T-helper 9 cell (primary cell): ENCODE results near the gene C1S.
A peak's percentile ranks its signal among the peaks of the same experiment; 100 is the strongest.

ENCODE experiments used
- DNase-seq: peaks from one replicate; pipeline ENCODE4 v3.0.0-alpha.2; 2020

The C1S gene

DNA sequence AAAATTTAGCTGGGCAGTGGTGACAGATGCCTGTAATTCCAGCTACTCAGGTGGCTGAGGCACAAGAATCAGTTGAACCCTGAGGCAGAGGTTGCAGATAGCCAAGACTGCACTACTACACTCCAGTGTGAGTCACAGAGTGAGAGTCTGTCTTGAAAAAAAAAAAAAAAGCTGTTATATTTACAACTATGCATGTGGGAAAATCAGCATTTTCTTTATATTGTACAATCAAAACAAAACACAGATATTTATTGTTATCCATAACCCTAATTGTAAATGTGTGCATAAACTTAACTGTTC is 19.3 kb downstream of the C1S start:
- DNase-seq, result no peak

DNA sequence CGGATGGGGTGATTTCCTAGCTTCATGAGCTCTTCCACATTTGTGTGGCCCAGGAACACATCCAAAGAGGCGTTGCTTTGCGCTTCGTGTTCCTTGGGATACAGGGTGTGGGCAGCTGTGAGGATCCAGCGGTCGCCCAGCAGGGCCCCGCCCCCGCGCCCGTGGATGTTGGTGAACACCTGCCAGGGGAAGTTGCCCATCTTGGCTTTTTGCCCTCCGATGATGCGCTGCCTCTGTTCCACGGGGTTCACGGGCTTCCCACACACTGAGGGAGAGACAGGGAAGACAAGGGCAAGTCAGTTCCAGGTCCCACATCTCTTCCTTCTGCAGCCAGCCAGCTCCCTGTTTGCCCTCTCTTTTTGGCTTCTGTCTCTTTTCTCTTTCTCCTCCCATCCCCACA is 20.5 kb downstream of the C1S start:
- DNase-seq, result no peak

DNA sequence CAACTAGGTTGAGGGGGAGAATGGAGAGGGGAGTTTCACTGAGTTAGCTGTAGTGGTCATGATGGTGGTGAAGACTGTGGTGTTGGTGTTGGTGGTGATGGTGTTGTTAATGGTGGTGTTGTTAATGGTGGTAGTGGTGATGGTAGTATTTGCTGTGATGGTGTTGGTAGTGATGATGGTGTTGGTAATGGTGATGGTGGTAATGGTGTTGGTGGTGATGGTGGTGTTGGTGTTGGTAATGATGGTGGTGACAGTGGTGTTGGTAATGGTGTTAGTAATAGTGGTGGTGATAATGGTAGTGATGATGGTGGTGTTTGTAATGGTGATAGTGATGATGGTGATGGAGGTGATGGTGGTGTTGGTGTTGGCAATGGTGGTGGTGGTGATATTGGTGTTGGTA is 22.6 kb downstream of the C1S start:
- no peak for DNase-seq

DNA sequence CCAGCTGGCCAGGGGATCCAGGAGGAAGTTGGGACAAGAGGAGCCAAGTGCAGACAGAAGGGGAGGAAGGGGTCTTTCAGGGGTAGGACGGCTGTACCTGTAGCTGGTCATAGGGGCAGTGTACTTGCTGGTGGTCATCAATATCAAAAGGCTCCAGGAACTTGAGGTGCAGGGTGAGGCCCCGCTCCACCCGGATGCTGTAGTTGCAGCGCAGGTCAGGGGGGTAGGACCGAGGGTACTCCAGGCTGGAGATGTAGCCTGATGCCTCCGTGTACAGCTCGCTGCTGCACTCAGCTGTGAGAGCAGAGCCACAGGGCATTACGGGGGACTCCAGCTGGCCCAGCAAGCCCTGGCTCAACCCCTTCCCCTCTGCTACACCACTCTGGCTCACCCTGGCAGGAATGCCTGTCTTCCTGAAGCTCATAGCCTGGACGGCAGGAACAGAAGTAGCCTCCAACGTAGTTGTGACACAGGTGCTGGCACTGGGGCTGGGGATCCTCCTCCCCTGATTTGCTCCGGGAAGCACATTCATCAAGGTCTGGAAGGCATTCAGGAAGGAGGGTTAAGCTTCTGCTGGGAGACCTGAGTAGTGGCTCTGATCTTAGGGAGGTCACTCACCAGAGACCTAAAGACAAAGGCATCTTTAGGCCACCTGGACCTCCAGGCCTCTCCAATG is 28.8 kb downstream of the C1S start:
- DNase-seq, result no peak

DNA sequence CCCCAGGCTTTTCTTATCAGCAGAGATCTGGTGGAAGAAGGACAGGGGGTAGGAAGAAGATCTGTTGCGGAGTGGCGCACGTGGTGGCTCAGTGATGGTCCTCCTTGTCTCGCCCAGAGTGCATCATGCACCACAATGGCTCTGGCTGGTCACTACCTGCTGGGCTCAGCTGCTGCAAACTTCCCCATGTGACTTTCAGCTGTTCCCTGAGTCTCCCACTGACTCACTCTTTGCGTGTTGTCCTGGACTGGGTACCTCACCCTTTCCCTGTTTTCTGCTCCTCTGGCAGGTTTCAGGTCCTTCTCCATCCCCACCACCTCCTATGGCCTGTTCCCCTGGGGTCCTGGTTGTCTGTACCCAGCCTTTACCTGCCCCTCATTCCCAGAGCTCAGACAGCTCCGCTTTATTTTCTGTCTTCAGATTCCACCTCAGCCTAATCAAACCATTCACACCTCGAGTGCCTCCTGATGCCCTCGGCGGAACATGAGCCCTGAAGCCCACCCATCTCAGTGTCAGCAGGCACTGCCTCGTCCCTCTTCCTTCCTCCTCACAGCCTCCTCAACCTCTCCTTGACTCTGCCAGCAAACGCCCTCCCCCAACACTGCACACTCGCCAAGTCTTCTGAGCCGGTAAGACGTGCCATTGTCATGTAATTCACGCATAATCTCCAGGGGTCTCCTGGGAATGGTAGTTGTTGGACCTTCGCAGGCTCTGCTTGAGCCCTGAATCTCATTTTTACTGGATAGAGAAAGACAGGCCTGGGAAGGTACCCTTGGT is 29.9 kb downstream of the C1S start:
- no peak for DNase-seq

DNA sequence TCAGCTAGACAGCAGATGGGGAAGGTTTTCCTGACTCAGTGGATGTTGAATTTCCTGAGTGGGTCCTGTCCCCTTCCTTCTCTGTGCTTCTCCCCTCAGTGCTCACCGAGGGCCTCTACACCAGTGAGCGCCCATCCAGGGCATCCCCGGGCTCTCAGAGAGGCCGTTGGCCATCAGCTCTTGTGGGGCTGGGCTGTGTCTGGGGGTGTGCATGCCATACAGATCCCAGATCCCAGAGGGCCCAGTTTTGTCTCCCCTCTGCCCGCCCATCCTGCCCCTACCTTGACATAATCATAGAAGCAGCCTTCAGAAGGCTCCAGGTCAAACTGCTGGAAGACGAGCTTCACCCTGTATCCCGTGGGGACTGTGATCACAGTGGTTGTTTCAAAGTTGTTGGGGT is 30.7 kb downstream of the C1S start:
- DNase-seq, result no peak

DNA sequence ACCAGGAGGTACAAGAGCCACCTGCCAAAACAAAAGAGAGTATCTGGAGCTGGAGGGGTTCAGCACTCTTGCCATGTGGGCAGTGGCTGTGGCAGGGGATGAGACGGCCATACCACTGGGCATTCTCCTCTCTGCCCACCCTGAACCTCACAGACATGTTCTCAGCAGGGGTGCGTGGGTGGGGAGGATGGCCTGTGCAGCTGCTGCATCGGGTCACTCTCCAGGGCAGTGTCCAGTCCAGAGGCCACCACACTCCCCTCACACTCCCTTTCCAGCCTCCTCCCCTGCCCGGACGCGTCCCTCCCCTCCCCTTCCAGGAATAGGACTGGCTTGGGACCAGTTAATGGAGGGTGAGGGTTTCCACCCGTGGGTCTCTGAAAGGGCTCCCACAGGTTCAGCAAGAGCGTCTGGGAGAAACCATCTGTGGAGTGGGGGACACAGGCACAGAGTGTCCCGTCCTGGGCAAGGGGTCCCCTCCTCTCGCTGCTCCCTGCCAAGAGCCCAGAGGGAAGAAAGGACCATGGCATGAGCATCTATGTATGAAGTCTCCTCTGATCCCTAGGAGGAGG is 31.2 kb downstream of the C1S start:
- no peak for DNase-seq

DNA sequence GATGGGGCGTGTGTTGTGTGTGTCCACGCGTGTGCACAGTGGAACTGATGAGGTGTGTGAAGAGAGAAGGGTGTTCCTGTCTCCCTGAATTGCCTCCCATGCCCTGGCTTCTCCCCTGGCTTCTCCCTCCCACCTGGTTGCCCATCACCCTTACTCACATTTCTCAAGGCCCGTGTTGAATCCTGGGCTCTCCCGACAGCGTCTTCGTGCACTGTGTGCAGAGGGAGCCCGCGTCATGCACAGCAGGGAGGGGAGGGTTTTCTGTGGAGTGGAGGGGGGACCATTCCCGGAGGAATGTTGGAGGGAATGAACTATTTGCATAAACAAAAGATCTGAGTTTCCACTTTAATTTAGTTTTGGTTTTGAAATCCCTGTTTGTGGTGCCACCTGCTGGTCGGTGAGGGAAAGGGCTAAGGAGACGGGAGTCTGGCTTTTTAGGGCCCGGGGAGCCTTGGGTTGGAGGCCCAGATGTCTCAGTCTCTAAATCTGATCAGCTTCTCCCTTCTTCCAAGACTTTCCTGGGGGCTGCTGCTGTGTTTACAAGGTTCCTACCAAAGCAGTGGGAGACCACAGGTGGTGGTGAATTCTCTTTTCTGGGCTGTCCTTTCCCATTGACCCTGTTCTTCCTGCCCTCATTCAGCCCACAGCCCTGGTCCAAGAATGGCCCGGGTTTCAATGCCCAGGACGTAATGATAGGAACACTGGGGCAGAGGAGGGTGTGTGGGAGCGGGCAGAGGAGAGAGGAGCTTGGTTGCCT is 31.9 kb downstream of the C1S start, which contains the start of gene C1R:
TSS of gene C1R (minus strand) at position 217 of the 757 bp plus-strand sequence. CDS start at position 160, 57 bp downstream.
- peak; percentile 72 for DNase-seq

DNA sequence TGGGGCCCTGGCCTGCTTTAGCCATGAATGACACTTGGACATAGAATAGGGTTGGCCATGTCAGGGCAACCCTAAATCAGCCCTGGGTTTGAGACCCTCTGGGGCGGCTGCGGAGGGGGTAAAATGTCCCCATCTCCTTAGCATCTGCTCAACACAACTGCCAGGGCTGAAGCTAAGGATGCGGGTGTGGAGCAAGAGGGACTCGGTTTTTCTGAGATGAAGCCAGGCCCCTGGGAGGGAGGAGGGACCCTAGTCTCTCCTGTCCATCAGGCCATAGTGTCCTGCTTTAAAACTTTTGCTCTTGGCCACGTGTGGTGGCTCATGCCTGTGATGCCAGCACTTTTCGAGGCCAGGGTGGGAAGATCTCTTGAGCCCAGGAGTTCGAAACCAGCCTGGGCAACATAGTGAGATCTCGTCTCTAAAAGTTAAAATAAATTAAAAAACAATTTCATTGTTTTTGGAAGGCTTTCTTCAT is 32.5 kb downstream of the C1S start:
- no peak for DNase-seq

DNA sequence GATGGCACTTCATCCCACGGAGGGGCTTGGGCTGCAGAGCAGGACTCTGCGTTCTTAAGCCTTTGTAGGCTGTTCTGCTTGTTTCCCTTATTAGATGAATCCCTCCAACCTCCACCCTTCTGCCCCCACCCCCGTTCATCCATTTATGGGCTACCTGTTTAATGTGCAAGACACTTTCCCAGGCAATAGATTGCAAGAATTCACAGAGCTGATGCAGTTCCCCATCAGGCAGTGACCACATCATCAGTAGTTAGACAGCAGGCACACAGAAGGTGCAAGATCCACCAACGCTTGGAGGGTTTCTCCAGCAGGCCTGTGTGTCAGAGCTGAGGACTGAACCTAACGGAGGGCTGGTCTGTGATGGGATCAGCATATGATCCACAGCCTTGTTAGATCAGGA is 33.0 kb downstream of the C1S start:
- no peak for DNase-seq

DNA sequence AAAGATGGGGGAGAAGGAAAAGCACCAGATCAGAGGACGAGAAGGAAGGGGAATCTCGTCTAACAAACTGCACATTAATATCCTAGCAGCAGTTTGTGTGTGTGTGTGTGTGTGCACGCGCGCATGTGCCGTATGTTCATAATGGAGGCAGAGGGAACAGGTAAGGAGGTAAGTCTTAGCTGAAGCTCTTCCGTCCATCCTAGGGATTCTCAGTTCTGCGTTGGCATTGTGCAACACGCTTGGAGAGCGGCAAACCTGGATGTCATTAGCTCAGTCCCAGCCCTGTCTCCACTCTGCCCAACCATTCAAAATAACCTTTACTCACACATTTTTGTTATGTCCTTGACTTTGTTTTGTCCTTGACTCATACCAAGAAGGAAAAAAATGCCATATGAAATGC is 33.4 kb downstream of the C1S start:
- no peak for DNase-seq

DNA sequence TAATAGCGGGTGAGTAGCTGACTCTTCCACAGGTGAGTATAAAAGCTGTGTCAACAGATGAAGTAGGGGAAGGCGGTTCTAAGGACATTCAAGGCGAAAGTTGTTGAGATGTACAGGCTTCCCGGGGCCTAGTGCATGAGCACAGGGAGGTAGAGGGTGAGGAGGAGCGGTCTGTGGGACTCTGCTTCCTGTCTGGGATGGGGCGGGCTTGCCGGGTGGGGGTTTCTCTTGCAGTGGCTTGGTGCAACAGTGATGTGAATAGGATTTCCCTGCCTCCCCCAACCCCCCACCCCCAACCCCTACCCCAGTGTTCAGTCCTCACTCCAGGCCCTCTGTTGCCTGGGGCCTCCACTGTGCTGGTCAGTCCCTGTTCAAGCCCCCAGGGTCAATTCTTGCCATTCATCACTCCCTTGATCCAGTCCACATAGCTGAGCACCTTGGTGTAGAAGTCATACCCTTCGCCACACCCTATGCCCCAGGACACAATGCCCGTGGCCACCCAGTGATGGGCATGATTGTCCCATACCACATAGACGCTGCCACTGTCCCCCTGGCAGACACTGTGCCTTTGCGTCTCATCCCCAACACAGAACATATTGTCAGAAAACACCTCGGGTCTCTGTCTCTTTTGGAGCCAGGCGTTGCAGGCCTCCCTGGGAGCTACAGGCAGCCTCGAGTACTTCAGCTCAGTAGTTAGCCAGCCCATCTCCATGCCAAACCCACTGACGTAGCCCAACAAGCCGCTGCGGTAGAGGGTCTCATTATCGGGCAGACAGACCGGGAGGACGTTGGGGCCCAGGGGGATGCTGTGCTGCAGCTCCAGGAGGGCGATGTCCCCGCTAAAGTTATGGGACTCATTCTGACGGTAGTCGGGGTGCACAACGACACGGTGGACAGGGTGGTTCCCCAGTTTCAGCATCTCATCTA is 35.8 kb downstream of the C1S start:
- no peak for DNase-seq

DNA sequence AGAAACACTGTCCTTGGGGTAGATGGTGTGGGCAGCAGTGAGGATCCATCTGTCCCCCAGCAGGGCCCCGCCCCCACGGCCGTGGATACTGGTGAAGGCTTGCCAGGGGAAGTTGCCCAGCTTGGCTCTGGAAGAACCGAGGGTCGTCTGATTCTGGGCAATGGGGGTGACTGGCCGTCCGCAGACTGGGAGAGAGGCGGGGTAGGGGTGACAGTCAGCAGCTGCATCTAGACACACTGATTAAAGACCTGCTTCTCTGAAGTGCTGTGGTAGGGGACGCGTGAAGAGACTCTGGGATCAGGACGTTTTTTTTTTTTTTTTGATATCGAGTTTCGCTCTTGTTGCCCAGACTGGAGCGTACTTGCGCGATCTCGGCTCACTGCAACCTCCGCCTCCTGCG is 36.5 kb downstream of the C1S start:
- no peak for DNase-seq

DNA sequence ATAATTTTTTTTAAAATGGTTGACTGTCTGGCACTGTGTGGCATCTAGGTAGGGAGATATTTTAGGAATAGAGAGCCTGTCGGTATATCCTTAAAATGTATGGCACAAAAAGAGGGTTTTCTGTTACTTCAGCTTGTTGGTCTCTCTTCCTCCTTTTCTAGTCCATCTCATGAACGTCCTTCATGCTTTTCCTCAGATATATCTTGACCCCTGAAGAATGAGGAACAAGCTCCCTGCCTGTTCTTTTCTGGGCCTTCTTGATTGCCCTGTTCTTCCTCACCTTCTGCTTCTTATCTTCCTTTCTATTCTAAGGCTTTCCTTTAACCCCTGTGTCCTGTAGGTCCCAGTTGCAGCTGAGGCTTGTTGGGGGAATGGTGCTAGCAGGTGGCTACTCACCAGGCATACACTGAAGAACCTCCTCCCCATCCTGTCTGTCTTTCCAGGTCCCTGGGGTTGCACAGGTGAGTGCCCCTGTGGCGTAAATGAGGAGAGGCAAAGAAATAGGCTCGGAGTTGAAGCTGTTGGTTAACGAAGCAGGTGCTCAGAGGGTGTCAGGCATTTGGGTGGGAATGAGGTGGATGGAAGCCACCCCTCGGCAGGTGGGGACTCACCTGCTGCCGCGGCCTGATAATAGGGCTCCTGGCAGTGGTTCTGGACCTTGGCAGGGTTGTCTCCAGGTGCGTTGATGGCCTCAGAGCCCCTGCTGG is 38.9 kb downstream of the C1S start:
- no peak for DNase-seq

DNA sequence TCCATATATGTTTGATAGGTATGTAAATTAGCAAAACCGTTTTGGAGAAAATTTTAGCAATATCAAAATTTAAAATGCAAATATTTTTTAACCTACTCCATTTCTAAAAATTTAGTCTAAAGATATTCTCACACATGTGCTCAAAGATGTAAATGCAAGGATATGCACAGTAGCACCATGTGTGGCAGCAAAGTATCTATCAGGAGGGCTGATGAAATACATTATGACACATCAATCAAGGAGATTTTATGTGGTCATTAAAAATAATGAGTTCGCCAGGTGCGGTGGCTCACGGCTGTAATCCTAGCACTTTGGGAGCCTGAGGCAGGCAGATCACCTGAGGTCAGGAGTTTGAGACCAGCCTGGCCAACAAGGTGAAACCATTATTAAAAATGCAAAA is 39.7 kb downstream of the C1S start:
- DNase-seq, result no peak

DNA sequence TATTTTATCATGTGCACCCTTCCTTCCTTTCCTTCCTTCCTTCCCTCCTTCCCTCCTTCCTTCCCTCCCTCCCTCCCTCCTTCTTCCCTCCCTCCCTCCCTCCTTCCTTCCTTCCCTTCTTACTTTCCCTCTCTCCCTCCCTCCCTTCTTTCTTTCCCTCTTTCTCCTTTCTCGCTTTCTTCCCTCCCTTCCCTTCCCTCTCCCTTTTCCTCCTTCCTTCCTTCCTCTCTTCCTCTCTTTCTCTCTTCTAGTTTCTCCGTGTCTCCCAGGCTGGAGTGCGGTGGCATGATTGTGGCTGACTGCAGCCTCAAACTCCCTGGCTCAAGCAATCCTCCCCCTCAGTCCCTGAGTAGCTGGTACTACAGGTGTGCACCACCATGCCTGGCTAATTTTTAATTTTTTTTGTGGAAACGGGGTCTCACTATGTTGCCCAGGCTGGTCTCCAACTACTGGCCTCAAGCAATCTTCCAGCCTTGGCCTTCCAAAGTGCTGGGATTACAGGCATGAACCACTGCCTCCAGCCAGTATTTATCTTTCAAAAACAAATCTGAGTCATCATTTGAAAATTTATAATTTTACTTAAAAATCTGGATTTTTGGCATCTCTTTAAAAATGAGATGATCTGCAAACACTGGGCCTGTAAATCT is 40.7 kb downstream of the C1S start:
- DNase-seq, result no peak

DNA sequence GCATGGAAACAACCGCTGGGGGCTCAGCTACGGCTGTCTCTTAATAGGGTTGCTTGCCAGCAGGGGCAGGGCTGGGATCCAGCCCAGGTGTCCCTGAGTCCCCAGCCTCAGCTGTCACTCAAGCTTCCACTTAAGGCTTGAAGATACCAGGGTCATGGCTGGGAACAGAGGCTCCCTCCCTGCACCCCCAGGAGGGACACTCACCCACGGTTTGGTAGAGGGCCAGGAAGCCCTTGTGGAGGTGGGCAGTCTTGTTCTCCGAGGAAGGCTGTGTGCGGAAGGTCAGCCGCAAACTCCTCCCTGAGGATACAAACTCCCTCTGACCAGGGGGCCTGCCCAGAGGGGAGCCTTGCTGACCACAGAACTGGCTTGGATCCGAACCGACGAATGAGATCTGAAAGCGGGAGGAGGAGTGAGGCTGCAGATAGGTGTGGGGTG is 41.2 kb downstream of the C1S start:
- DNase-seq, result no peak

DNA sequence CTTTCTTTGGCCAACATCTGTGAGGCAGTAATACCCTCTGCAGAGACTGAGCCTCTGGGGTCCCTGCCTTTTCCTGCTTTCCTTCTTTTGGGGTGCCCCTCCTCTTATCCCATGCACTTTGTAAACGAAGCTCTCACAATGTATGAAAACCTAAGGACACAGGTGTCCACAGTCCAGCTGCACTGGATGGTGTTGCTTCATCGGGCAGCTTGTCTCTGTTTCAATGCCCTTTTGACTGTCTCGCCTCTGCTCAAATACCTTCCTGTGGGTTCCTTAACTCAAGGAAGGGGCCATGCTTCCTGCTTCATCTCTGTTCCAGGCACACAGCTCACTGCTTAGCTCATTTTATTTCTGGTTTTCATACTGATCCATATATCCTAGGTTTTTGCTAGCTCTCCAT is 42.1 kb downstream of the C1S start:
- DNase-seq, result no peak

DNA sequence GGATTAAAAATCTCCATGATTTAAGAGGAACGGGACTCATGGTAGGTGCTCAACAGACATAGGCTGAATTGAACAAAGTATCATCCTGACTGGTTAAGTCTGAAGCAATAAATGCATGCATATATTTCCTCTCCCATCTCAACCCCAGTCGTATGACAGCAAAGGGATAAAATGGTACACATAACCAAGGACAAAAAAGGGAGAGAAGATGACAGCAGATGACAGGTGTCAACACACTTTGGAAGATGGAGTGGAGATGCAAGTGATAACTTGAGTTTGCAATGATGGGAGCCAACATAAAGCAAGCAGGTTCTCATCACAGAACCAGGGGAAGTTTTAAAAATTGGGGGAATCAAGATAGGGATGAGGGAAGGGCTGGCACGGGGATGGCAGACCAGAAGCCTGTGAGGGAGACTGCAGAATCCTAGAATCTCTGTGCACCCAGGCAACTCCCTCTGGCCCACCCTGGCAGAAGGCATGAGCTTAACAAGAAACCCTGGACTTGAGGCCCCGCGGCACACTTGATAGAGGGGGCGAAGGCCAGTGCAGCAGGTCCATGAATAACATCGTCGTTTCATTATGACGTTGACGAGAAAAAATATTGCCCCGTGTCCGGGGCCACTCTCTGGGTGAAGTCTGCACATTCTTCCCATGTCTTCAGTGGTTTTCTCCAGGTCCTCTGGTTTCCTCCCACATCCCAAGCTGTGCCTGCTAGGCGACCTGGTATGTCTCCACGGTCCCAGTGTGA is 43.5 kb downstream of the C1S start:
- DNase-seq, result no peak

DNA sequence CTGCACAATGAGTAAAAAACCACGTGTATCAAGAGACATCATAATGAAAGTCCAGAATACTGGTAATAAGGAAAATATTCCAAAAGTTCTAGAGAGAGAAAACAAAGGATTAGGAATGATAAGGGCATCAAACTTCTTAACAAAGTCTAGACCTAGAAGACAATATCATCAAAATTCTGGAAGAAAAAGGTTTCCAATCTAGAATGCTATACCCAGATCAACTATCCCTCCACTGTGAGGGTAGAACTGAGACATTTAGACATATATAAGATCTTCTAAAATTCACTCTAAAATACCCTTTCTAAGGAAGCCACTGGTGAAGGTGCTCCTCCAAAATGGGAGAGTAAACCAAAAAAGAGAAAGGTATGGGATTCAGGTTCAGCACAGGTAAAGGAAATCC is 45.6 kb downstream of the C1S start:
- no peak for DNase-seq
